Skeletal muscle tissue (tissue), 4 donors: ENCODE results near the gene GALNT9. TPM values are rescaled to one million over a fixed set of nuclear protein-coding genes. Genes with fewer than 3 reads are reported as not detected.

Experiments
- H3K27ac ChIP-seq: one replicate; pipeline ENCODE4 v1.7.0; 2013; ENCODE audit warnings: mild to moderate bottlenecking, low read depth, low read length, inconsistent platforms
- H3K27me3 ChIP-seq, 3 donors: one replicate each; pipeline ENCODE4 v1.7.0; 2013; ENCODE audit warnings: low read length in 3 of 3; ENCODE audit not compliant: control insufficient read depth in 3 of 3, insufficient read depth in 3 of 3
- H3K36me3 ChIP-seq, 3 donors: one replicate each; pipeline ENCODE4 v1.7.0; 2013; ENCODE audit warnings: low read length in 3 of 3; ENCODE audit not compliant: control insufficient read depth in 3 of 3, insufficient read depth in 3 of 3
- H3K4me1 ChIP-seq, 3 donors: one replicate each; pipeline ENCODE4 v1.7.0; 2013; ENCODE audit warnings: low read length in 3 of 3, mild to moderate bottlenecking in 3 of 3; ENCODE audit not compliant: control insufficient read depth in 3 of 3, insufficient read depth in 3 of 3
- H3K4me3 ChIP-seq, 3 donors: one replicate each; pipeline ENCODE4 v1.7.0; 2013; ENCODE audit warnings: low read length in 3 of 3
- H3K9ac ChIP-seq, 3 donors: one replicate each; pipeline ENCODE4 v1.7.0; 2013; ENCODE audit warnings: low read length in 3 of 3, mild to moderate bottlenecking in 3 of 3, moderate library complexity in 2 of 3, low read depth in 1 of 3
- H3K9me3 ChIP-seq, 3 donors: one replicate each; pipeline ENCODE4 v1.7.0; 2013; ENCODE audit warnings: low read length in 3 of 3; ENCODE audit not compliant: control insufficient read depth in 3 of 3
- total RNA-seq: library from RNA; depleted of rRNA; stranded (reverse); fragments of >200 nt; gene quantifications from one replicate; pipeline ENCODE4 v1.2.3, GENCODE V29; 2014
- donor health status: Osteomylitis.

The GALNT9 gene
- total RNA-seq, 1 donor from 2014 or later, result 0.52 TPM

- Histone ChIP-seq H3K9ac (no peak overlapping the region), H3K36me3 (no peaks in the 10 kb centered on the region), H3K27me3 (peaks cover 61 to 82% (median 76%) of the 10 kb centered on the region in 3 donors), H3K4me1 (no peaks in the 10 kb centered on the region), H3K4me3 (no peak overlapping the region), H3K27ac (no peak overlapping the region), H3K9me3 (peaks cover 0 to 6% (median 4%) of the 10 kb centered on the region in 3 donors)
Measured at GRCh38 chr12:132337557-132337956, 8.2 kb upstream of the GALNT9 start.

- Histone ChIP-seq H3K36me3 (no peaks in the 10 kb centered on the region), H3K27me3 (peaks cover 65 to 80% (median 72%) of the 10 kb centered on the region in 3 donors), H3K4me3 (no peak overlapping the region), H3K9ac (no peak overlapping the region), H3K9me3 (peaks cover 0 to 6% (median 3%) of the 10 kb centered on the region in 3 donors), H3K27ac (no peak overlapping the region), H3K4me1 (no peaks in the 10 kb centered on the region)
Measured at GRCh38 chr12:132336451-132337413, 7.3 kb upstream of the GALNT9 start.

- peaks cover 67 to 82% (median 73%) of the 10 kb centered on the region in 3 donors for H3K27me3 ChIP-seq
- no peak overlapping the region for H3K27ac ChIP-seq
- no peak overlapping the region for H3K4me3 ChIP-seq
- no peaks in the 10 kb centered on the region for H3K4me1 ChIP-seq
- no peak overlapping the region for H3K9ac ChIP-seq
- no peaks in the 10 kb centered on the region for H3K36me3 ChIP-seq
- peaks cover 0 to 6% (median 3%) of the 10 kb centered on the region in 3 donors for H3K9me3 ChIP-seq
Measured at GRCh38 chr12:132335179-132335756, 5.9 kb upstream of the GALNT9 start.

- Histone ChIP-seq H3K4me3 (no peak overlapping the region), H3K36me3 (no peaks in the 10 kb centered on the region), H3K27me3 (peaks cover 70 to 73% (median 70%) of the 10 kb centered on the region in 3 donors), H3K27ac (no peak overlapping the region), H3K9ac (no peak overlapping the region), H3K9me3 (peaks cover 0 to 6% (median 3%) of the 10 kb centered on the region in 3 donors), H3K4me1 (no peaks in the 10 kb centered on the region)
Measured at GRCh38 chr12:132333766-132334165, 4.4 kb upstream of the GALNT9 start.

GRCh38 chr12:132333273-132333672 lies 3.9 kb upstream of the GALNT9 start:
- no peaks in the 10 kb centered on the region for H3K4me1 ChIP-seq
- no peak overlapping the region for H3K27ac ChIP-seq
- peaks cover 0 to 6% (median 3%) of the 10 kb centered on the region in 3 donors for H3K9me3 ChIP-seq
- no peaks in the 10 kb centered on the region for H3K36me3 ChIP-seq
- H3K9ac ChIP-seq, result no peak overlapping the region
- H3K27me3 ChIP-seq, result peaks cover 70 to 73% (median 72%) of the 10 kb centered on the region in 3 donors
- no peak overlapping the region for H3K4me3 ChIP-seq

- no peak overlapping the region for H3K27ac ChIP-seq
- H3K9ac ChIP-seq, result no peak overlapping the region
- H3K4me3 ChIP-seq, result no peak overlapping the region
- no peaks in the 10 kb centered on the region for H3K36me3 ChIP-seq
- peaks cover 76 to 78% (median 78%) of the 10 kb centered on the region in 3 donors for H3K27me3 ChIP-seq
- peaks cover 0 to 11% (median 0%) of the 10 kb centered on the region in 3 donors for H3K4me1 ChIP-seq
- peaks cover 0 to 6% (median 3%) of the 10 kb centered on the region in 3 donors for H3K9me3 ChIP-seq
Measured at GRCh38 chr12:132330549-132330881, 1.1 kb upstream of the GALNT9 start.

- H3K9me3 ChIP-seq, result peaks cover 0 to 2% (median 0%) of the 10 kb centered on the region in 3 donors
- peaks cover 0 to 11% (median 0%) of the 10 kb centered on the region in 3 donors for H3K4me1 ChIP-seq
- H3K4me3 ChIP-seq, result no peak overlapping the region
- peaks cover 72 to 76% (median 76%) of the 10 kb centered on the region in 3 donors for H3K27me3 ChIP-seq
- no peak overlapping the region for H3K27ac ChIP-seq
- H3K9ac ChIP-seq, result no peak overlapping the region
- no peaks in the 10 kb centered on the region for H3K36me3 ChIP-seq
Measured at GRCh38 chr12:132329720-132330548, 545 bp upstream of the GALNT9 start.

- no peaks in the 10 kb centered on the region for H3K36me3 ChIP-seq
- peaks cover 0 to 2% (median 0%) of the 10 kb centered on the region in 3 donors for H3K9me3 ChIP-seq
- peaks cover 69 to 76% (median 71%) of the 10 kb centered on the region in 3 donors for H3K27me3 ChIP-seq
- H3K4me1 ChIP-seq, result peaks cover 0 to 11% (median 0%) of the 10 kb centered on the region in 3 donors
- no peak overlapping the region for H3K4me3 ChIP-seq
- H3K9ac ChIP-seq, result no peak overlapping the region
- H3K27ac ChIP-seq, result no peak overlapping the region
Measured at GRCh38 chr12:132328282-132329029, 933 bp downstream of the GALNT9 start.
